Smooth muscle cell (in vitro differentiated cells): ENCODE data around the gene CBFB. TPM values are rescaled to one million over a fixed set of nuclear protein-coding genes. Genes with fewer than 3 reads are reported as not detected.

Experiments
- DNase-seq: peaks from one replicate; lab custom pipeline; 2025; ENCODE audit not compliant: unreplicated experiment; lab: John Stamatoyannopoulos, UW
- H2AFZ ChIP-seq: fragments of 200-600 bp; sonication (generic); 2 replicates; pipeline ENCODE4 v1.6.0; 2016; ENCODE audit warnings: antibody characterized with exemption, low read depth, mild to moderate bottlenecking
- H3F3A ChIP-seq: fragments of 200-600 bp; sonication (generic); 2 replicates; pipeline ENCODE4 v1.6.0; 2017; ENCODE audit warnings: antibody characterized with exemption, low read depth
- H3K27ac ChIP-seq: fragments of 200-600 bp; sonication (generic); 2 replicates; pipeline ENCODE4 v1.5.1; 2016; ENCODE audit warnings: low read depth, mild to moderate bottlenecking
- H3K27me3 ChIP-seq: fragments of 200-600 bp; sonication (generic); 2 replicates; pipeline ENCODE4 v1.6.1; 2016; ENCODE audit warnings: low read depth, mild to moderate bottlenecking
- H3K36me3 ChIP-seq: fragments of 200-600 bp; sonication (generic); 2 replicates; pipeline ENCODE4 v1.5.1; 2016; ENCODE audit warnings: low read depth
- H3K4me1 ChIP-seq: fragments of 200-600 bp; sonication (generic); 2 replicates; pipeline ENCODE4 v1.5.1; 2016; ENCODE audit warnings: low read depth
- H3K4me2 ChIP-seq: fragments of 200-600 bp; sonication (generic); 2 replicates; pipeline ENCODE4 v1.6.0; 2016; ENCODE audit warnings: mild to moderate bottlenecking
- H3K4me3 ChIP-seq: fragments of 200-600 bp; sonication (generic); 2 replicates; pipeline ENCODE4 v1.5.1; 2016; ENCODE audit warnings: mild to moderate bottlenecking
- H3K79me2 ChIP-seq: fragments of 200-600 bp; sonication (generic); 2 replicates; pipeline ENCODE4 v1.6.0; 2016; ENCODE audit warnings: low read depth, mild to moderate bottlenecking
- H3K9ac ChIP-seq: fragments of 200-600 bp; sonication (generic); 2 replicates; pipeline ENCODE4 v1.6.0; 2016; ENCODE audit warnings: low read depth
- H3K9me3 ChIP-seq: fragments of 200-600 bp; sonication (generic); replicated peaks from 2 replicates; pipeline ENCODE4 v1.5.1; 2016; ENCODE audit warnings: low read depth
- H4K20me1 ChIP-seq: fragments of 200-600 bp; sonication (generic); 2 replicates; pipeline ENCODE4 v1.6.0; 2016; ENCODE audit warnings: low read depth
- CTCF ChIP-seq: fragments of 200-600 bp; sonication (generic); IDR thresholded peaks from 2 replicates; pipeline ENCODE4 v1.5.1; 2017; ENCODE audit warnings: borderline replicate concordance, mild to moderate bottlenecking, antibody characterized with exemption; ENCODE audit not compliant: insufficient read depth, poor library complexity, severe bottlenecking
- WGBS: methylation state at CpG from one replicate; pipeline ENCODE4 v1.1.7; 2016; ENCODE audit warnings: low lambda C conversion rate; 5-methylcytosine and 5-hydroxymethylcytosine counted together
- polyA plus RNA-seq: library from polyadenylated mRNA; unstranded; fragments of >200 nt; fragmentation: Nextera tagmentation; extraction: Ambion mirVana; gene quantifications from 2 replicates; pipeline ENCODE4 v1.2.1, GENCODE V29; 2016
- small RNA-seq: library from RNA; depleted of rRNA; stranded (forward); fragments of <200 nt; gene quantifications from one replicate; pipeline ENCODE3, GENCODE V24; 2014
- total RNA-seq: library from RNA; depleted of rRNA; stranded (reverse); fragments of >200 nt; gene quantifications from 2 replicates; pipeline ENCODE4 v1.2.3, GENCODE V29; 2014

CBFB gene
- total and polyA plus RNA-seq, 2 experiments from 2014 or later = 40.2 to 41.1 TPM

GRCh38 chr16:67149276-67150046 is 120.5 kb downstream of the CBFB start:
- H2AFZ ChIP-seq = no peak overlapping the region
- no peaks in the 10 kb centered on the region for H3F3A ChIP-seq
- H3K9ac ChIP-seq = no peak overlapping the region
- H3K27me3 ChIP-seq = peaks cover 7% of the 10 kb centered on the region
- TF ChIP-seq CTCF = no peak
- no peaks in the 10 kb centered on the region for H3K9me3 ChIP-seq
- no peak overlapping the region for H3K27ac ChIP-seq
- H4K20me1 ChIP-seq = peaks cover 20% of the 10 kb centered on the region
- H3K4me2 ChIP-seq = peak overlapping the region; percentile 93
- H3K4me3 ChIP-seq = peak overlapping the region; percentile 72
- WGBS = 73% methylated on average over 70 of the region's 77 CpGs
- H3K79me2 ChIP-seq = no peaks in the 10 kb centered on the region
- no peak for DNase-seq
- H3K4me1 ChIP-seq = no peaks in the 10 kb centered on the region
- no peaks in the 10 kb centered on the region for H3K36me3 ChIP-seq

DNA sequence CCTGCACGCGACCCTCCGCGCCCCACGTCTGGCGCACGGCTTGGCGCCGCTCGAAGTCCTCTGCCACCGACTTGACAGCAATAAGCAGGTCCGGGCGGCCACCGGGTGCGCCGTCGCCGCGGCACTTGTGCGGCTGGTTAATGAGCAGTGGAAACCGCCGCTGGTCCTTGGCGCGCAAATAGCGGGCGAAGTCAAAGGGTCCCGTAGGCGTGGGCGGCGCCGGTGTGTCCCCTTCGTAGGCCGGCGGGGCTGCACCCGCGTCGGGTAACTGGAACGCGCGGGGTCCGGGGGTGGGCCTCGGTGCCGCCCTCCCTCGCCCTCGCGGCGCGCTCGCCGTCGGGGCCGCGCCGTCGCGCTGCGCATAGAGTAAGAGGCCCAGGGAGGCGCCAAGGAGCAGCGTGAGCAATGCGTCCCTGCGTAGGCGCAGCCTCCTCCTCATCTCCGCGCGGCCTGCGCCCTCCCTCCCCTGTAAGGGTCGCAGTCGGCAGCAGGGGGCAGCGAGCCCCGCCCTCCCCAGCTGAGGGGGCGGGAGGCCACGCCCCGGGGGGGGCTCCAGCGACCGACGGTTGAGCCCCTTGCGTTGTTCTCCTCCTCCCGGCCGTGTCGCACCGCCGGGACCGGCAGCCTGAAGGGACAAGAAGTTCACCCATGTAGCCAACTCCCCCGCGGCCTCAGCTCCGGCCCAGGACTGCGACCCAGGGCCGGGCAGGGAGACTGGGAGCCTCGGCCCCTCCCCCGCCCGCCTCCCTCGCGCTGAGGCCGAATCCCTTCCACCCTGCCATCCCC is 121.3 kb downstream of the CBFB start:
- WGBS = 7% methylated on average over 68 of the region's 94 CpGs
- Histone ChIP-seq H4K20me1 (peaks cover 27% of the 10 kb centered on the region), H3K36me3 (no peaks in the 10 kb centered on the region), H3K4me2 (peak overlapping the region; percentile 93), H3K79me2 (no peaks in the 10 kb centered on the region), H3K9ac (peak overlapping the region; percentile 81), H3K4me1 (peaks cover 6% of the 10 kb centered on the region), H3K4me3 (peak overlapping the region; percentile 72), H3F3A (no peaks in the 10 kb centered on the region), H3K27ac (peak overlapping the region; percentile 80), H3K27me3 (peaks cover 15% of the 10 kb centered on the region), H2AFZ (peak overlapping the region; percentile 73), H3K9me3 (no peaks in the 10 kb centered on the region)
- peak; percentile 73 for DNase-seq
- TF ChIP-seq CTCF = peak; percentile 12

Small RNA genes within 50 kb of the gene (small RNA-seq; reads per million reads assigned to genes)
- not detected for gene RN7SL543P

Other genes starting within 250 kb of the CBFB start
- gene TERB1, start 227.6 kb upstream of the CBFB start, total RNA-seq = not detected in 2 replicates
- not detected in 2 replicates for gene TERB1, start 227.6 kb upstream of the CBFB start, polyA plus RNA-seq
- gene NAE1, start 198.2 kb upstream of the CBFB start, total RNA-seq = 68.4 and 70.7 TPM in 2 replicates
- gene NAE1, start 198.2 kb upstream of the CBFB start, polyA plus RNA-seq = 55.1 and 59.4 TPM in 2 replicates
- gene CA7, start 184.7 kb upstream of the CBFB start, total RNA-seq = not detected in 2 replicates
- gene CA7, start 184.7 kb upstream of the CBFB start, polyA plus RNA-seq = not detected in 2 replicates
- 3.2 and 5.7 TPM in 2 replicates for gene PDP2, start 148.6 kb upstream of the CBFB start, total RNA-seq
- gene PDP2, start 148.6 kb upstream of the CBFB start, polyA plus RNA-seq = 1.1 and 1.5 TPM in 2 replicates
- not detected in 2 replicates for gene CDH16, start 110.3 kb upstream of the CBFB start, total RNA-seq
- gene CDH16, start 110.3 kb upstream of the CBFB start, polyA plus RNA-seq = not detected in 2 replicates
- gene RRAD, start 103.6 kb upstream of the CBFB start, total RNA-seq = 7.6 and 11.7 TPM in 2 replicates
- gene RRAD, start 103.6 kb upstream of the CBFB start, polyA plus RNA-seq = 27.5 and 37.5 TPM in 2 replicates
- 114 and 141 TPM in 2 replicates for gene CIAO2B, start 94.7 kb upstream of the CBFB start, total RNA-seq
- 173 and 176 TPM in 2 replicates for gene CIAO2B, start 94.7 kb upstream of the CBFB start, polyA plus RNA-seq
- 12.1 and 15.7 TPM in 2 replicates for gene CES2, start 93.6 kb upstream of the CBFB start, total RNA-seq
- gene CES2, start 93.6 kb upstream of the CBFB start, polyA plus RNA-seq = 26.9 and 34.3 TPM in 2 replicates
- 0.18 TPM in 1 of 2 replicates, not detected in the other for gene CES3, start 67.9 kb upstream of the CBFB start, total RNA-seq
- gene CES3, start 67.9 kb upstream of the CBFB start, polyA plus RNA-seq = 0.22 and 1.2 TPM in 2 replicates
- gene CES4A, start 40.6 kb upstream of the CBFB start, total RNA-seq = 0.63 and 1.6 TPM in 2 replicates
- gene CES4A, start 40.6 kb upstream of the CBFB start, polyA plus RNA-seq = 0.93 and 2.3 TPM in 2 replicates
- gene PHAF1, start 80.8 kb downstream of the CBFB start, total RNA-seq = 15.5 and 30.2 TPM in 2 replicates
- 15.5 and 24.5 TPM in 2 replicates for gene PHAF1, start 80.8 kb downstream of the CBFB start, polyA plus RNA-seq
- gene B3GNT9, start 121.8 kb downstream of the CBFB start, total RNA-seq = 29.9 and 30.7 TPM in 2 replicates
- 35.5 and 39.3 TPM in 2 replicates for gene B3GNT9, start 121.8 kb downstream of the CBFB start, polyA plus RNA-seq
- 11.8 and 12.5 TPM in 2 replicates for gene TRADD, start 130.8 kb downstream of the CBFB start, total RNA-seq
- 27.2 and 35.4 TPM in 2 replicates for gene TRADD, start 130.8 kb downstream of the CBFB start, polyA plus RNA-seq
- gene FBXL8, start 130.8 kb downstream of the CBFB start, total RNA-seq = 1.9 and 7.7 TPM in 2 replicates
- gene FBXL8, start 130.8 kb downstream of the CBFB start, polyA plus RNA-seq = 12.0 and 13.5 TPM in 2 replicates
- gene HSF4, start 135.6 kb downstream of the CBFB start, total RNA-seq = 2.9 and 6.1 TPM in 2 replicates
- gene HSF4, start 135.6 kb downstream of the CBFB start, polyA plus RNA-seq = 2.9 and 3.9 TPM in 2 replicates
- gene NOL3, start 141.4 kb downstream of the CBFB start, total RNA-seq = 13.9 and 33.0 TPM in 2 replicates
- 36.4 and 47.8 TPM in 2 replicates for gene NOL3, start 141.4 kb downstream of the CBFB start, polyA plus RNA-seq
- 24.0 and 31.8 TPM in 2 replicates for gene MATCAP1, start 154.8 kb downstream of the CBFB start, total RNA-seq
- 24.7 and 28.5 TPM in 2 replicates for gene MATCAP1, start 154.8 kb downstream of the CBFB start, polyA plus RNA-seq
- gene EXOC3L1, start 161.0 kb downstream of the CBFB start, total RNA-seq = not detected in 2 replicates
- gene EXOC3L1, start 161.0 kb downstream of the CBFB start, polyA plus RNA-seq = 0.51 and 0.84 TPM in 2 replicates
- 50.1 and 53.8 TPM in 2 replicates for gene E2F4, start 163.0 kb downstream of the CBFB start, total RNA-seq
- 49.9 and 60.9 TPM in 2 replicates for gene E2F4, start 163.0 kb downstream of the CBFB start, polyA plus RNA-seq
- gene ELMO3, start 170.0 kb downstream of the CBFB start, total RNA-seq = 3.8 and 6.7 TPM in 2 replicates
- gene ELMO3, start 170.0 kb downstream of the CBFB start, polyA plus RNA-seq = 2.2 and 7.8 TPM in 2 replicates
- 45.4 and 56.9 TPM in 2 replicates for gene TMEM208, start 198.0 kb downstream of the CBFB start, total RNA-seq
- 156 and 171 TPM in 2 replicates for gene TMEM208, start 198.0 kb downstream of the CBFB start, polyA plus RNA-seq
- gene FHOD1, start 218.3 kb downstream of the CBFB start, total RNA-seq = 7.2 and 16.0 TPM in 2 replicates
- 23.3 and 30.5 TPM in 2 replicates for gene FHOD1, start 218.3 kb downstream of the CBFB start, polyA plus RNA-seq
- 2.1 and 3.8 TPM in 2 replicates for gene SLC9A5, start 219.8 kb downstream of the CBFB start, total RNA-seq
- 6.9 and 9.1 TPM in 2 replicates for gene SLC9A5, start 219.8 kb downstream of the CBFB start, polyA plus RNA-seq